Panc1 (cell line): ENCODE data around the gene PSORS1C1.

Source experiments
- CTCF ChIP-seq: fragments of 450-650 bp; IDR thresholded peaks from 2 replicates; pipeline ENCODE4 v1.5.1; 2017; ENCODE audit warnings: mild to moderate bottlenecking
- POLR2AphosphoS5 ChIP-seq: IDR thresholded peaks from 2 replicates; pipeline ENCODE4 v1.6.1; 2012; ENCODE audit warnings: mild to moderate bottlenecking, low read depth, low read length, moderate library complexity
- REST ChIP-seq, 2 experiments: IDR thresholded peaks; 2 replicates each; pipeline ENCODE4 v1.6.1; 2011 to 2012; ENCODE audit warnings: low read depth in 2 of 2, control low read depth in 1 of 2, low read length in 1 of 2, mild to moderate bottlenecking in 1 of 2, moderate library complexity in 1 of 2; ENCODE audit not compliant: insufficient read depth in 1 of 2
- SIN3A ChIP-seq: IDR thresholded peaks from 2 replicates; pipeline ENCODE4 v1.6.1; 2012; ENCODE audit warnings: low read depth, mild to moderate bottlenecking, low read length, moderate library complexity, borderline replicate concordance; ENCODE audit not compliant: insufficient read depth
- TCF7L2 ChIP-seq: IDR thresholded peaks from 2 replicates; pipeline ENCODE4 v1.6.1; 2011; ENCODE audit warnings: mild to moderate bottlenecking, low read depth, low read length, inconsistent platforms

GRCh38 chr6:31178143-31179041, 63.8 kb downstream of the PSORS1C1 start:
- TF ChIP-seq CTCF (no peak), REST (IDR thresholded peaks at IDR 0.05; ENCODE audit: insufficient read depth in 1 of 2, low read depth in 2 of 2, low read length in 1 of 2) (no peak), POLR2AphosphoS5 (no peak), SIN3A (no peak), TCF7L2 (no peak)
